GM13977 (cell line): ENCODE results near the gene PPP1R15B.

Experiments used
- DNase-seq: peaks from one replicate; pipeline ENCODE4 v3.0.0; 2012; ENCODE audit warnings: low spot score
- CTCF ChIP-seq: IDR thresholded peaks from 2 replicates; pipeline ENCODE4 v1.5.1; 2012; ENCODE audit warnings: mild to moderate bottlenecking, control low read depth; ENCODE audit not compliant: insufficient read depth; ENCODE audit errors: extremely low read depth, missing control alignments
- in situ Hi-C: fragments of 300-500 bp; cut with MboI; formaldehyde crosslinking; loops from one replicate; pipeline ENCODE4 v1.12.0; 2022; ENCODE audit warnings: low sequenced_read_pairs, low pct_unique_long_range_greater_than_20kb, mixed read lengths, inconsistent platforms; ENCODE audit not compliant: unreplicated experiment

PPP1R15B gene

GRCh38 chr1:204361781-204362180, 49.8 kb downstream of the PPP1R15B start:
- in situ Hi-C loops: no loop called here
- no peak for TF ChIP-seq CTCF
- no peak for DNase-seq

GRCh38 chr1:204361341-204361771, 50.3 kb downstream of the PPP1R15B start:
- DNase-seq: no peak
- in situ Hi-C loops: no loop called here
- no peak for TF ChIP-seq CTCF

GRCh38 chr1:204360314-204360713, 51.3 kb downstream of the PPP1R15B start:
- in situ Hi-C loops: no loop called here
- no peak for DNase-seq
- TF ChIP-seq CTCF: no peak

- in situ Hi-C loops: no loop called here
- TF ChIP-seq CTCF: no peak
- no peak for DNase-seq
Measured at GRCh38 chr1:204359474-204360255, 52.0 kb downstream of the PPP1R15B start, which contains the start of gene PLEKHA6. TSS of gene PLEKHA6 (minus strand) at chr1:204359929. CDS start at chr1:204273727, 86,202 bp downstream.

- in situ Hi-C loops: no loop called here
- no peak for TF ChIP-seq CTCF
- no peak for DNase-seq
Measured at GRCh38 chr1:204359131-204359473, 52.5 kb downstream of the PPP1R15B start.

- no peak for TF ChIP-seq CTCF
- no peak for DNase-seq
- in situ Hi-C loops: no loop called here
Measured at GRCh38 chr1:204358605-204359004, 53.0 kb downstream of the PPP1R15B start.
